HL-60 (cell line): ENCODE results near the gene ANXA8L1.
"Not testable (repeated sequence)": the region's sequence is repeated elsewhere in the genome, so short reads cannot be mapped to it uniquely, and the experiment has no call there.

Source experiments
- POLR2AphosphoS5 ChIP-seq: IDR thresholded peaks from 2 replicates; pipeline ENCODE4 v1.6.1; 2012; ENCODE audit warnings: low read depth
- TF ChIP-seq, protein P1 (sequence below): IDR thresholded peaks from one replicate; pipeline ENCODE4 v1.5.1; 2011; ENCODE audit warnings: low read length, control low read depth, inconsistent platforms; ENCODE audit not compliant: insufficient read depth

DNA sequence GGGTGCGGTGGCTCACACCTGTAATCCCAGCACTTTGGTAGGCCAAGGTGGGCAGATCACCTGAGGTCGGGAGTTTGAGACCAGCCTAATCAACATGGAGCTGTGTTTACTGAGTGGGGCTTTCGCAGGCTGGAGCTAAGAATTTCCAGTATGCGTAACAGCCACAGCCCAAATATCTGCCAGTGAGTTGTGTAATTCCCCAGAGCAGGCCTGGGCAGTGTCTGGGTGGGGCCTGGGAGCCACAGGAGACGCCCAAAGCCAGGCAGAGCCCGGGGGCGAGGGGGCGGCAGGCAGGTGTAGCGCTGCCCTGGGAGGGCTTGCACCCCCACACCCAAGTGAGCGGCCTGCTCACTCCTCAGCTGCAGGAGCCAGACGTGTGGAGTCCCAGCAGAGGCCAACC, at the start of gene ANXA8L1:
- TF ChIP-seq, protein P1, sequence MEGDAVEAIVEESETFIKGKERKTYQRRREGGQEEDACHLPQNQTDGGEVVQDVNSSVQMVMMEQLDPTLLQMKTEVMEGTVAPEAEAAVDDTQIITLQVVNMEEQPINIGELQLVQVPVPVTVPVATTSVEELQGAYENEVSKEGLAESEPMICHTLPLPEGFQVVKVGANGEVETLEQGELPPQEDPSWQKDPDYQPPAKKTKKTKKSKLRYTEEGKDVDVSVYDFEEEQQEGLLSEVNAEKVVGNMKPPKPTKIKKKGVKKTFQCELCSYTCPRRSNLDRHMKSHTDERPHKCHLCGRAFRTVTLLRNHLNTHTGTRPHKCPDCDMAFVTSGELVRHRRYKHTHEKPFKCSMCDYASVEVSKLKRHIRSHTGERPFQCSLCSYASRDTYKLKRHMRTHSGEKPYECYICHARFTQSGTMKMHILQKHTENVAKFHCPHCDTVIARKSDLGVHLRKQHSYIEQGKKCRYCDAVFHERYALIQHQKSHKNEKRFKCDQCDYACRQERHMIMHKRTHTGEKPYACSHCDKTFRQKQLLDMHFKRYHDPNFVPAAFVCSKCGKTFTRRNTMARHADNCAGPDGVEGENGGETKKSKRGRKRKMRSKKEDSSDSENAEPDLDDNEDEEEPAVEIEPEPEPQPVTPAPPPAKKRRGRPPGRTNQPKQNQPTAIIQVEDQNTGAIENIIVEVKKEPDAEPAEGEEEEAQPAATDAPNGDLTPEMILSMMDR = not testable (repeated sequence)
- not testable (repeated sequence) for TF ChIP-seq POLR2AphosphoS5
